ENCODE results near the gene ZNRF3. TPM values are rescaled to one million over a fixed set of nuclear protein-coding genes. Genes with fewer than 3 reads are reported as not detected.

Gene ZNRF3
- polyA plus RNA-seq, 3 donors = 0.13 TPM; not detected in 2

DNA sequence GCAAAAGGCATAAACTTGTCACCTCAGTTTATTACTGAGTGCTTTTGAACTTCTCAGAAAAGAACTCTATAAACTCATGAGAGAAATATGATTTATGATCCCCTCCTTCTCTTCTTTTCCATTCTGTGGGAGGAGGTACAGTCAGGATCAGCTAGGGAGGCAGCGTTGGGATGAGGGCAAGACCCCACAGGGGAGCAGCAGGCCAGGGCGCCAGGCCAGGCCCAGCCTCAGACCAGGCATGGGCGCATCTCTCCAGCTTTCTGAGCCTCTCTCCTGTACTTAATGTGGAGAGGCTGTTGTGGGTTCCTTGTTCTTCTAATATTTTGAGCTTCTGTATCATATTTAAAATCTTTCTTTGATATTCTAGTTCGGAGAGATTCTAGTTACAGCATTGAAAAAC lies 106.5 kb downstream of the ZNRF3 start:
- H3K27me3 ChIP-seq (ENCODE audit: control insufficient read depth in 2 of 2, insufficient read depth in 2 of 2, low read length in 2 of 2) = no peaks in the 10 kb centered on the region
- no peak overlapping the region for H3K9ac ChIP-seq (ENCODE audit: insufficient read depth, low read length, poor library complexity, severe bottlenecking)
- Mint-ChIP-seq H3K9me3 (peaks cover 2 to 5% (median 4%) of the 10 kb centered on the region in 7 donors), H3K36me3 (no peaks in the 10 kb centered on the region), H3K4me1 (no peaks in the 10 kb centered on the region), H3K4me3 (no peak overlapping the region), H3K27ac (peak overlapping the region in 1 of 7 donors; percentile 23), H3K27me3 (ENCODE audit: low read depth in 3 of 3) (peaks cover 0 to 2% (median 2%) of the 10 kb centered on the region in 3 donors)
- H3K79me2 ChIP-seq (ENCODE audit: insufficient read depth, low read length) = no peaks in the 10 kb centered on the region
- H3K4me2 ChIP-seq (replicated peaks; ENCODE audit: extremely low read depth, low read length, poor library complexity, severe bottlenecking) = no peak overlapping the region
- H3K9me3 ChIP-seq (replicated peaks in 1 of 2; ENCODE audit: control insufficient read depth in 1 of 2, insufficient read depth in 1 of 2, low read length in 2 of 2) = no peaks in the 10 kb centered on the region
- no peaks in the 10 kb centered on the region for H3K4me1 ChIP-seq (ENCODE audit: control insufficient read depth in 1 of 2, insufficient read depth in 2 of 2, low read length in 2 of 2)
- DNase-seq = no peak
- intact Hi-C loops (cut with micrococcal nuclease) = no loop called here
- H3K36me3 ChIP-seq (replicated peaks in 1 of 2; ENCODE audit: control insufficient read depth in 1 of 2, insufficient read depth in 2 of 2, low read length in 2 of 2) = no peaks in the 10 kb centered on the region
- TF ChIP-seq, protein P1, sequence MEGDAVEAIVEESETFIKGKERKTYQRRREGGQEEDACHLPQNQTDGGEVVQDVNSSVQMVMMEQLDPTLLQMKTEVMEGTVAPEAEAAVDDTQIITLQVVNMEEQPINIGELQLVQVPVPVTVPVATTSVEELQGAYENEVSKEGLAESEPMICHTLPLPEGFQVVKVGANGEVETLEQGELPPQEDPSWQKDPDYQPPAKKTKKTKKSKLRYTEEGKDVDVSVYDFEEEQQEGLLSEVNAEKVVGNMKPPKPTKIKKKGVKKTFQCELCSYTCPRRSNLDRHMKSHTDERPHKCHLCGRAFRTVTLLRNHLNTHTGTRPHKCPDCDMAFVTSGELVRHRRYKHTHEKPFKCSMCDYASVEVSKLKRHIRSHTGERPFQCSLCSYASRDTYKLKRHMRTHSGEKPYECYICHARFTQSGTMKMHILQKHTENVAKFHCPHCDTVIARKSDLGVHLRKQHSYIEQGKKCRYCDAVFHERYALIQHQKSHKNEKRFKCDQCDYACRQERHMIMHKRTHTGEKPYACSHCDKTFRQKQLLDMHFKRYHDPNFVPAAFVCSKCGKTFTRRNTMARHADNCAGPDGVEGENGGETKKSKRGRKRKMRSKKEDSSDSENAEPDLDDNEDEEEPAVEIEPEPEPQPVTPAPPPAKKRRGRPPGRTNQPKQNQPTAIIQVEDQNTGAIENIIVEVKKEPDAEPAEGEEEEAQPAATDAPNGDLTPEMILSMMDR (IDR thresholded peaks at IDR 0.05) = no peak
- no peaks in the 10 kb centered on the region for H4K20me1 ChIP-seq (ENCODE audit: insufficient read depth, low read length)
- H2AFZ ChIP-seq (ENCODE audit: insufficient read depth, low read depth, low read length, poor library complexity, severe bottlenecking) = no peak overlapping the region
- whole genome bisulfite sequencing (ENCODE audit: insufficient coverage) = no CpG with 5 or more reads among the region's 4 CpGs
- H3K27ac ChIP-seq (ENCODE audit: low read depth in 1 of 2, low read length in 2 of 2) = no peak overlapping the region
- H3K4me3 ChIP-seq (replicated peaks in 1 of 3; ENCODE audit: low read depth in 2 of 3, low read length in 3 of 3) = no peak overlapping the region

DNA sequence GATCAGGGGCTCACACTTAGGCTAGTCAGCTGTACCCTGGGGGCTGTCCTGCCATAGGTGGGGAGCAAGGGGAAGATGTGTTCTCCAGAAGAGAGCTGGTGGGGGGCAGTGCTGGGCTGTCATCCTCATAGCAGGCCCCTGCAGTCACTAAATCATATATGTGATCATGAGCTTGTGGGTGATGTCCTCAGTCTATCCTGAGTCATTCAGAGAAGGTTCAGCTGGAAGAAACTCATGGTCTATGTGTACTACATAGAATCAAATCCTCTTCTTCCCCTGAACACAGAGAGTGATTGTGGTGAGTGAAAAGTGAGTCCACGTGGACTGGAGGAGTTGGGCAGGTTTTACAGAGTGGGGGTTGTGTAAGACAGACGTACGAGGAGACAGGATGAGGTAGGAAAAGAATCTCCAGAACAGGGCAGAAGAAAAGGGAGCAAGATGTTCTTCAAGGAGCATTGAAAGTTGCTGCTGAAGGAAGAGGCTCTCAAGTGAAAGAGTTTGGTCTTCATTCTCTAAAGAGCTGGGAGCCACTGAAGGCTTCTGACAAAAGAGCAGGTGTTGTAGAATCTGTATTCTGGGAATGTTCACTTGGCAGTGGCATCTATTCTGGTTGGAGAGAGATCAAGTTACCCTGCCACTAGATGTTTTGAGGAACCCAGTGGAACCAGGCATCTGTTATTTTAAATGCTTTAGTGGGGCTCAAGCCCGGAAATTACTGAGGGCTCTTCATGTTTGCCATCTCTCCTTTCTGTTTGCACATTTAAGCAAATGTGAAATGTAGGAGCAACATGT lies 109.4 kb downstream of the ZNRF3 start:
- intact Hi-C loops (cut with micrococcal nuclease) = no loop called here
- H3K27ac ChIP-seq (ENCODE audit: low read depth in 1 of 2, low read length in 2 of 2) = no peak overlapping the region

More for the DNA sequence above, 109.4 kb downstream of the ZNRF3 start:
- no peak for DNase-seq
- Mint-ChIP-seq H3K9me3 (no peaks in the 10 kb centered on the region), H3K36me3 (no peaks in the 10 kb centered on the region), H3K27ac (no peak overlapping the region), H3K4me3 (peak overlapping the region in 1 of 2 donors; percentile 2), H3K4me1 (no peaks in the 10 kb centered on the region), H3K27me3 (ENCODE audit: low read depth in 3 of 3) (peaks cover 0 to 2% (median 2%) of the 10 kb centered on the region in 3 donors)
- Histone ChIP-seq H3K79me2 (ENCODE audit: insufficient read depth, low read length) (no peaks in the 10 kb centered on the region), H3K27me3 (ENCODE audit: control insufficient read depth in 2 of 2, insufficient read depth in 2 of 2, low read length in 2 of 2) (no peaks in the 10 kb centered on the region), H3K4me2 (replicated peaks; ENCODE audit: extremely low read depth, low read length, poor library complexity, severe bottlenecking) (no peak overlapping the region), H3K9ac (ENCODE audit: insufficient read depth, low read length, poor library complexity, severe bottlenecking) (no peak overlapping the region), H4K20me1 (ENCODE audit: insufficient read depth, low read length) (no peaks in the 10 kb centered on the region), H3K36me3 (replicated peaks in 1 of 2; ENCODE audit: control insufficient read depth in 1 of 2, insufficient read depth in 2 of 2, low read length in 2 of 2) (no peaks in the 10 kb centered on the region), H3K4me1 (ENCODE audit: control insufficient read depth in 1 of 2, insufficient read depth in 2 of 2, low read length in 2 of 2) (no peaks in the 10 kb centered on the region), H3K9me3 (replicated peaks in 1 of 2; ENCODE audit: control insufficient read depth in 1 of 2, insufficient read depth in 1 of 2, low read length in 2 of 2) (no peaks in the 10 kb centered on the region), H3K4me3 (replicated peaks in 1 of 3; ENCODE audit: low read depth in 2 of 3, low read length in 3 of 3) (no peak overlapping the region), H2AFZ (ENCODE audit: insufficient read depth, low read depth, low read length, poor library complexity, severe bottlenecking) (no peak overlapping the region)
- WGBS (ENCODE audit: insufficient coverage) = 84% methylated on average over 3 of the region's 4 CpGs
- TF ChIP-seq, protein P1 (IDR thresholded peaks at IDR 0.05) = no peak
